Measurements from ENCODE around the gene EDC4.

EDC4 gene

GRCh38 chr16:67897231-67897630 lies 24.4 kb downstream of the EDC4 start:
- no peak for TF ChIP-seq CTCF (IDR thresholded peaks at IDR 0.05; ENCODE audit: borderline replicate concordance, control extremely low read depth, extremely low read depth, insufficient read depth, missing control alignments)
- in situ Hi-C loops (cut with MboI; ENCODE audit: low sequenced_read_pairs, unreplicated experiment): no loop called here
- DNase-seq (ENCODE audit: low spot score): no peak

- in situ Hi-C loops (cut with MboI; ENCODE audit: low sequenced_read_pairs, unreplicated experiment): no loop called here
Measured at GRCh38 chr16:67901734-67902133, 28.9 kb downstream of the EDC4 start.

GRCh38 chr16:67902831-67903230 lies 30.0 kb downstream of the EDC4 start:
- in situ Hi-C loops (cut with MboI; ENCODE audit: low sequenced_read_pairs, unreplicated experiment): no loop called here
- DNase-seq (ENCODE audit: low spot score): no peak
- TF ChIP-seq CTCF (IDR thresholded peaks at IDR 0.05; ENCODE audit: borderline replicate concordance, control extremely low read depth, extremely low read depth, insufficient read depth, missing control alignments): no peak

More at GRCh38 chr16:67901734-67902133, 28.9 kb downstream of the EDC4 start:
- no peak for DNase-seq (ENCODE audit: low spot score)
- TF ChIP-seq CTCF (IDR thresholded peaks at IDR 0.05; ENCODE audit: borderline replicate concordance, control extremely low read depth, extremely low read depth, insufficient read depth, missing control alignments): no peak

- DNase-seq (ENCODE audit: low spot score): no peak
- TF ChIP-seq CTCF (IDR thresholded peaks at IDR 0.05; ENCODE audit: borderline replicate concordance, control extremely low read depth, extremely low read depth, insufficient read depth, missing control alignments): no peak
- in situ Hi-C loops (cut with MboI; ENCODE audit: low sequenced_read_pairs, unreplicated experiment): no loop called here
Measured at GRCh38 chr16:67907397-67908180, 34.7 kb downstream of the EDC4 start.

GRCh38 chr16:67909056-67909742 lies 36.3 kb downstream of the EDC4 start:
- TF ChIP-seq CTCF (IDR thresholded peaks at IDR 0.05; ENCODE audit: borderline replicate concordance, control extremely low read depth, extremely low read depth, insufficient read depth, missing control alignments): no peak
- in situ Hi-C loops (cut with MboI; ENCODE audit: low sequenced_read_pairs, unreplicated experiment): no loop called here
- DNase-seq (ENCODE audit: low spot score): no peak

- no peak for DNase-seq (ENCODE audit: low spot score)
- no peak for TF ChIP-seq CTCF (IDR thresholded peaks at IDR 0.05; ENCODE audit: borderline replicate concordance, control extremely low read depth, extremely low read depth, insufficient read depth, missing control alignments)
- in situ Hi-C loops (cut with MboI; ENCODE audit: low sequenced_read_pairs, unreplicated experiment): no loop called here
Measured at GRCh38 chr16:67910158-67910557, 37.3 kb downstream of the EDC4 start.

Data from GM13976 (cell line).